Panc1 (cell line): ENCODE measurements around the gene KIF18B. TPM values are rescaled to one million over a fixed set of nuclear protein-coding genes. Genes with fewer than 3 reads are reported as not detected.

Experiments used
- ATAC-seq: fragments of 200-7000 bp; cut with Tn5 transposase; 2 replicates; pipeline ENCODE4 v1.9.1; 2020; ENCODE audit warnings: mild to moderate bottlenecking, moderate library complexity
- BruUV-seq: library from RNA; stranded (reverse); fragments of 400-500 nt; replicated peaks from 2 replicates; lab custom pipeline; 2021; lab: Mats Ljungman, UMichigan
- CTCF ChIA-PET: fragments of 300-600 bp; sonication (Branson Sonifier 250); formaldehyde crosslinking; loops from one replicate; lab custom pipeline; 2022; ENCODE audit warnings: antibody characterized with exemption; lab: Charles Lee
- POLR2A ChIA-PET: fragments of 300-600 bp; sonication (Branson Sonifier 250); formaldehyde crosslinking; loops from one replicate; lab custom pipeline; 2022; ENCODE audit warnings: antibody characterized with exemption; lab: Charles Lee
- DNase-seq: peaks from one replicate; pipeline ENCODE4 v3.0.0-alpha.2; 2010; ENCODE audit warnings: low read depth, low spot score
- H3K27ac ChIP-seq: 2 replicates; pipeline ENCODE4 v1.5.1; 2011; ENCODE audit warnings: mild to moderate bottlenecking, low read length, inconsistent platforms
- H3K27me3 ChIP-seq: fragments of 200-500 bp; sonication (Bioruptor generic); 2 replicates; pipeline ENCODE4 v1.6.0; 2014; ENCODE audit warnings: low read length, inconsistent platforms; ENCODE audit not compliant: control insufficient read depth, insufficient read depth
- H3K36me3 ChIP-seq: fragments of 200-500 bp; sonication (Bioruptor generic); 2 replicates; pipeline ENCODE4 v1.5.1; 2014; ENCODE audit warnings: inconsistent platforms, mild to moderate bottlenecking, low read length, moderate library complexity; ENCODE audit not compliant: control insufficient read depth, insufficient read depth
- H3K4me1 ChIP-seq: 2 replicates; pipeline ENCODE4 v1.5.1; 2011; ENCODE audit warnings: inconsistent platforms, mild to moderate bottlenecking, low read length, moderate library complexity; ENCODE audit not compliant: control insufficient read depth, insufficient read depth
- H3K4me3 ChIP-seq, 2 experiments: 2 replicates each; pipeline ENCODE4 v1.5.1; 2011 to 2012; ENCODE audit warnings: low read depth in 2 of 2, low read length in 2 of 2, mild to moderate bottlenecking in 2 of 2, inconsistent platforms in 1 of 2, moderate library complexity in 1 of 2
- H3K9me3 ChIP-seq: fragments of 200-500 bp; sonication (Bioruptor generic); 2 replicates; pipeline ENCODE4 v1.5.1; 2014; ENCODE audit warnings: low read depth, mild to moderate bottlenecking, inconsistent platforms, low read length, moderate library complexity; ENCODE audit not compliant: control insufficient read depth, insufficient read depth
- CTCF ChIP-seq: fragments of 450-650 bp; IDR thresholded peaks from 2 replicates; pipeline ENCODE4 v1.5.1; 2017; ENCODE audit warnings: mild to moderate bottlenecking
- POLR2AphosphoS5 ChIP-seq: IDR thresholded peaks from 2 replicates; pipeline ENCODE4 v1.6.1; 2012; ENCODE audit warnings: mild to moderate bottlenecking, low read depth, low read length, moderate library complexity
- REST ChIP-seq, 2 experiments: IDR thresholded peaks; 2 replicates each; pipeline ENCODE4 v1.6.1; 2011 to 2012; ENCODE audit warnings: low read depth in 2 of 2, control low read depth in 1 of 2, low read length in 1 of 2, mild to moderate bottlenecking in 1 of 2, moderate library complexity in 1 of 2; ENCODE audit not compliant: insufficient read depth in 1 of 2
- SIN3A ChIP-seq: IDR thresholded peaks from 2 replicates; pipeline ENCODE4 v1.6.1; 2012; ENCODE audit warnings: low read depth, mild to moderate bottlenecking, low read length, moderate library complexity, borderline replicate concordance; ENCODE audit not compliant: insufficient read depth
- TCF7L2 ChIP-seq: IDR thresholded peaks from 2 replicates; pipeline ENCODE4 v1.6.1; 2011; ENCODE audit warnings: mild to moderate bottlenecking, low read depth, low read length, inconsistent platforms
- in situ Hi-C: cut with HindIII; loops from 2 replicates; pipeline ENCODE4 v1.10.0; 2016; ENCODE audit warnings: low sequenced_read_pairs, low pct_unique_long_range_greater_than_20kb
- intact Hi-C: fragments of 100-400 bp; cut with micrococcal nuclease; formaldehyde crosslinking; loops from one replicate; pipeline ENCODE4 v1.10.0; 2022; ENCODE audit not compliant: unreplicated experiment
- total RNA-seq: library from RNA; stranded (reverse); gene quantifications from one replicate; pipeline ENCODE4 v1.2.1, GENCODE V29; 2021; ENCODE audit not compliant: unreplicated experiment

The KIF18B gene
- total RNA-seq, 1 experiment from 2014 or later: 31.3 TPM

GRCh38 chr17:44942456-44942855, 5.1 kb downstream of the KIF18B start:
- Histone ChIP-seq H3K9me3 (no peaks in the 10 kb centered on the region), H3K4me3 (no peak overlapping the region), H3K27me3 (no peaks in the 10 kb centered on the region), H3K36me3 (peaks cover 5% of the 10 kb centered on the region), H3K4me1 (peaks cover 12% of the 10 kb centered on the region), H3K27ac (peak overlapping the region; percentile 39; the same call in 1 of the 2 replicates)
- ATAC-seq (no peak), DNase-seq (no peak)
- intact Hi-C loops: no loop called here
- ChIA-PET POLR2A (no interaction called here), CTCF (no interaction called here)
- BruUV-seq: no TSS peak
- in situ Hi-C loops: no loop called here
- no peak for TF ChIP-seq SIN3A
- TF ChIP-seq TCF7L2: no peak
- no peak for TF ChIP-seq POLR2AphosphoS5
- TF ChIP-seq CTCF: no peak
- no peak for TF ChIP-seq REST (IDR thresholded peaks at IDR 0.05; ENCODE audit: insufficient read depth in 1 of 2, low read depth in 2 of 2, low read length in 1 of 2)

GRCh38 chr17:44941712-44942331, 5.8 kb downstream of the KIF18B start:
- DNase-seq (no peak), ATAC-seq (0 out of 2 replicates have a peak, but pooled peaks have one; percentile 39)
- H3K27me3 ChIP-seq: no peaks in the 10 kb centered on the region
- peaks cover 12% of the 10 kb centered on the region for H3K4me1 ChIP-seq
- H3K9me3 ChIP-seq: no peaks in the 10 kb centered on the region
- ChIA-PET CTCF (no interaction called here), POLR2A (no interaction called here)
- BruUV-seq: no TSS peak
- intact Hi-C loops: no loop called here
- in situ Hi-C loops: no loop called here
- H3K27ac ChIP-seq: peak overlapping the region; percentile 39; the same call in 1 of the 2 replicates
- peaks cover 5% of the 10 kb centered on the region for H3K36me3 ChIP-seq
- TF ChIP-seq CTCF: no peak
- TF ChIP-seq POLR2AphosphoS5: no peak
- no peak overlapping the region for H3K4me3 ChIP-seq
